Measurements from ENCODE around the gene FAM180B.

Gene FAM180B

DNA sequence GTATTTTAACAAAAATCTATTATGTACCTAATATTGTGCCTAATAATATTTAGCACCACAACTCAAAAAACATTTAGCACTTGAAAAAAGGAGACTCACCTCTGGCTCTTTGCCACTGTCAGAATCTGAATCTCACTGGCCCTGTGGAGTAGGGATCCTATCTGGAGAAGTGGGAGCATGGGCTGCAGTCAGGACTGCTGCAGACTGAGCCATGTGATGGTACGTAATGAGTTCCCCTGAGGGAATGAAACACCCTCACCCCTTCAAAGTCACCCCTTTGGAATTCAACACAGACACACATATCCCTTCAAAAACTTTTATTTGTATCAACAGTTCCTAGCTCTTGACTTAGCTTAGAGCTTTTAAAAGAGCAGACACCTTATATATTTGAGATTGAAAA lies 14.6 kb upstream of the FAM180B start:
- TF ChIP-seq CTCF (conservative IDR thresholded peaks at IDR 0.05; ENCODE audit: low read depth, low read length), result no peak
- Histone ChIP-seq H3K9ac (no peak overlapping the region), H3K27ac (no peak overlapping the region), H3K4me2 (no peak overlapping the region), H3K4me3 (IDR thresholded peaks at IDR 0.05; ENCODE audit: insufficient read depth, low read depth, low read length) (no peak overlapping the region), H2AFZ (ENCODE audit: low read depth) (no peak overlapping the region), H3K79me2 (ENCODE audit: insufficient read depth, low read depth) (peaks cover 19% of the 10 kb centered on the region; the same call in 1 of the 2 replicates), H4K20me1 (ENCODE audit: insufficient read depth) (no peaks in the 10 kb centered on the region), H3K36me3 (ENCODE audit: insufficient read depth) (peaks cover 4% of the 10 kb centered on the region; the same call in 1 of the 2 replicates), H3K27me3 (ENCODE audit: insufficient read depth, low read depth) (no peaks in the 10 kb centered on the region), H3K4me1 (ENCODE audit: low read depth, poor library complexity, severe bottlenecking) (peaks cover 2% of the 10 kb centered on the region)

DNA sequence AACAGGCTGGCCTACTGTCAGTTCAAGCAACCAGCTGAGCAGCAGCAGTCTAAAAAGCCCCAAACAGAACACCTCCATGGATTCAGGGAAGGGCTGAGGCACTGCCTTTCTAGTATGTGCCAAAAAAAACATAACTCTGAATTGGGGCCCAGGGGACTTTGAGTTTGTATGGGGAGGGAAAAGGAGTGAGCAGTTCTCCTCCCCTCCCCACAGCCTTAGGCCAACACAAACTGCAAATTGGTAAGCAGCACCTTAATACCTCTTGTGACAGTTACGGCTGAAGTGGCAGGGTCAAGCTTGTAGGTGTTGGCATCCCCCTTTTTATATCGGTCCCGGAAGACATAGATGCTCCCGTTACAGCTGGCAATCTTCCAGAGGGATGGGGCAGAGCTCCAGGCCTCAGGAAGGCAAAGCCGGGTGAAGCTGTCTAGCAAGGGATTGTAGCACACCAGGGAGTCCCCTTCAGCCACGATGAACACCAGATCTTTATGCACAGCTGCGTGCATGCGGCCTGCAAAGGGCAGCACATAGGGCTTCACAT lies 13.7 kb upstream of the FAM180B start:
- Histone ChIP-seq H3K9ac (no peak overlapping the region), H3K4me3 (IDR thresholded peaks at IDR 0.05; ENCODE audit: insufficient read depth, low read depth, low read length) (no peak overlapping the region), H3K79me2 (ENCODE audit: insufficient read depth, low read depth) (peaks cover 13% of the 10 kb centered on the region; the same call in 1 of the 2 replicates), H3K27me3 (ENCODE audit: insufficient read depth, low read depth) (no peaks in the 10 kb centered on the region), H2AFZ (ENCODE audit: low read depth) (no peak overlapping the region), H3K4me2 (no peak overlapping the region), H4K20me1 (ENCODE audit: insufficient read depth) (no peaks in the 10 kb centered on the region), H3K4me1 (ENCODE audit: low read depth, poor library complexity, severe bottlenecking) (peaks cover 4% of the 10 kb centered on the region), H3K36me3 (ENCODE audit: insufficient read depth) (peaks cover 4% of the 10 kb centered on the region; the same call in 1 of the 2 replicates), H3K27ac (no peak overlapping the region)
- no peak for TF ChIP-seq CTCF (conservative IDR thresholded peaks at IDR 0.05; ENCODE audit: low read depth, low read length)

DNA sequence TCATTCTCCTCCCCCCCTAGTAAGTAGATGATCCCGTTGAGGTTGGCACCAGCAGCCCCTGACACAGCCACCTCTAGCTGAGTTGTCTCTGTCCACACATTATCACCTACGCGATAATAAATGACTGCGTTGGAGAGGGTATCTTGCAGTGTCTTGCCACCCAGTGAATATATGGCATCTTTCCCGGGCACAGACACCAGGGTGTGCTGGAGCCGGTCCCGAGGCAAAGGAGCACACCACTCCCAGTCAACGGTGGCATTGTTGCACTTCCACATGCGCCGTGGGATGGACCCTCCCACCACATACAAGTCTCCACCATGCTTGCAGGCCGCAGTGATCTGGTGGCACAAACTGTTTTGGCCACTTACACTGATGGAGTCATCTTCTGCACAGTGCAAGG lies 13.2 kb upstream of the FAM180B start:
- no peak overlapping the region for H3K4me3 ChIP-seq (IDR thresholded peaks at IDR 0.05; ENCODE audit: insufficient read depth, low read depth, low read length)
- TF ChIP-seq CTCF (conservative IDR thresholded peaks at IDR 0.05; ENCODE audit: low read depth, low read length), result no peak
- H3K4me2 ChIP-seq, result no peak overlapping the region
- no peak overlapping the region for H2AFZ ChIP-seq (ENCODE audit: low read depth)
- no peak overlapping the region for H3K27ac ChIP-seq
- H3K4me1 ChIP-seq (ENCODE audit: low read depth, poor library complexity, severe bottlenecking), result peaks cover 7% of the 10 kb centered on the region
- no peaks in the 10 kb centered on the region for H3K27me3 ChIP-seq (ENCODE audit: insufficient read depth, low read depth)
- H3K9ac ChIP-seq, result no peak overlapping the region
- peaks cover 18% of the 10 kb centered on the region; the same call in 1 of the 2 replicates for H3K79me2 ChIP-seq (ENCODE audit: insufficient read depth, low read depth)
- H3K36me3 ChIP-seq (ENCODE audit: insufficient read depth), result peaks cover 4% of the 10 kb centered on the region; the same call in 1 of the 2 replicates
- no peaks in the 10 kb centered on the region for H4K20me1 ChIP-seq (ENCODE audit: insufficient read depth)

DNA sequence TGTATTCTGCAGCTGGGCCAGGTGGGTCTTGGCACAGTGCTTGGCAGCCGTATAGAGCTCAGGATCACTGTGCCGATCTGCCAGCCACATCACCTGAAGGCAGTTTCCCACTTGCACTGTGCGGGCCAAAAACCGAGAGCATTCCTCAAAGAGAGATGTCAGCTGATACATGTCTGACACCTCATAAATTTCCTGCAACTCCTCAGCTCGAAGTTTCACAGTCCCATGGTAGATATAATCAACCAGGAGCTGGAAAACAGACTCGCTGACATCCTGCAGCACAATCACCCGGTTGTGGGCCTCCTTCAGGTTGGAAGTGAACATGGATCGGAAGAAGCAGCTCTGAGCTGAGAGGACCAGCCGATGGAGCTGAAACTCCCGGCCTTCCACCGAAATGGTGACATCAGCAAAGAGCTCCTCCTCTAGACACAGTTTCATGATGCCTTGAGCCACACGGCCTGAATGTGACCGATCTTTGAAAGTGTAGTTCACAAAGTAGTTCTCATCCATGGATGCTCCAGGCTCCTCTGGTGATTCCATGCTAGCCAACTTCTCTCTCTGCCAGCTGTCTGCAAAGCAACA lies 8.9 kb upstream of the FAM180B start:
- H3K36me3 ChIP-seq (ENCODE audit: insufficient read depth), result no peaks in the 10 kb centered on the region; the same call in 1 of the 2 replicates
- peaks cover 19% of the 10 kb centered on the region for H3K4me1 ChIP-seq (ENCODE audit: low read depth, poor library complexity, severe bottlenecking)
- peaks cover 42% of the 10 kb centered on the region for H3K79me2 ChIP-seq (ENCODE audit: insufficient read depth, low read depth)
- peak overlapping the region; percentile 32; the same call in 1 of the 2 replicates for H3K27ac ChIP-seq
- H3K9ac ChIP-seq, result no peak overlapping the region
- H3K27me3 ChIP-seq (ENCODE audit: insufficient read depth, low read depth), result no peaks in the 10 kb centered on the region
- peak overlapping the region; percentile 83 for H3K4me2 ChIP-seq
- H4K20me1 ChIP-seq (ENCODE audit: insufficient read depth), result no peaks in the 10 kb centered on the region
- no peak overlapping the region for H2AFZ ChIP-seq (ENCODE audit: low read depth)
- no peak overlapping the region for H3K4me3 ChIP-seq (IDR thresholded peaks at IDR 0.05; ENCODE audit: insufficient read depth, low read depth, low read length)
- no peak for TF ChIP-seq CTCF (conservative IDR thresholded peaks at IDR 0.05; ENCODE audit: low read depth, low read length)

All from KMS-11 (cell line).